Measurements from ENCODE around the gene RNF208. TPM values are rescaled to one million over a fixed set of nuclear protein-coding genes. Genes with fewer than 3 reads are reported as not detected.

RNF208 gene
- total RNA-seq, 4 donors from 2014 or later, result 3.7 to 10.2 (median 5.5) TPM

DNA sequence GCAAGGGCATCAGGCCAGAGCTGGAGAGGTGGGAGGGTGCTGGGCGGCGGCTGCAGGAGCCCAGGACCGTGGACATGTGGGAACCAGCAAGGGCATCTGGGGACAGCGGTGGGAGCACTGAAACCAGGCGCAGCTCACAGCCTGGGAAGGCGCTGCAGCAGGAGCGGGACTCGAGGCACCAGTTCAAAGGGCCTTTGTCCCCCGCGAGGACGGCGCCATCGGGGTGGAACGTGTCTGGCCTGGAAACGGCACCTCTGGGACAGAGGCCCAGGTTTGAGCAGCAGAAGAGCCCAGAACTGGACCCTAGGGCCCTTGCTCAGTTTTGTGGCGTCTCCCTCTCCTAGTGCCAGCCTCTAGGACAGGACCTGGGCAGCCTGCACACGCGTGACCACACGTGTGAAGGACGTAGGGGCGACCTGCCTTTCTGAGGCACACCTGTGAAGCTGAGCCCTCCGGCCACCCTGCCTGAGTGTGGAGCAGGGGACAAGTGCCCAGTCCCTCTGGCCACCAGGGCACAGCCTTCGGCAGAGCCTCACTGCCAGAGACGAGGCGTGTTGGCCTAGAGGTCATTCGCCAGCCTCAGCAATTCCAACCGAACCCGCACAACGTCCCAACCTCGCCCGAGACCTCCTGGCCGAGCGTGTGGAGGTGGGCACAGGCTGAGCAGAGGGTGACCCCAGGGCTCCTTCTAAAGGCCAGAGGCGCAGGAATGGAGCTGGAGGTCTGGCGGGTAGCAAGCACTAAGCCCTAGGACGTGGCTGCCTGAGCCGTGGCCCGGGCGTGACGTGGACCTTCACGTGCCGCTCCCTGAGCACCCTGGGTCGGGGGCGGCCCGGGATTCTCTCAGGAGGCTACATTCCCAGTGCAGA lies 48.0 kb downstream of the RNF208 start:
- intact Hi-C loops (cut with DNase I; ENCODE audit: low total_unique reads), result loop anchor here (2.0 kb wide), 1 partner anchor 57 kb away; the partner anchor contains the start of gene SLC34A3
- TF ChIP-seq, protein P1, sequence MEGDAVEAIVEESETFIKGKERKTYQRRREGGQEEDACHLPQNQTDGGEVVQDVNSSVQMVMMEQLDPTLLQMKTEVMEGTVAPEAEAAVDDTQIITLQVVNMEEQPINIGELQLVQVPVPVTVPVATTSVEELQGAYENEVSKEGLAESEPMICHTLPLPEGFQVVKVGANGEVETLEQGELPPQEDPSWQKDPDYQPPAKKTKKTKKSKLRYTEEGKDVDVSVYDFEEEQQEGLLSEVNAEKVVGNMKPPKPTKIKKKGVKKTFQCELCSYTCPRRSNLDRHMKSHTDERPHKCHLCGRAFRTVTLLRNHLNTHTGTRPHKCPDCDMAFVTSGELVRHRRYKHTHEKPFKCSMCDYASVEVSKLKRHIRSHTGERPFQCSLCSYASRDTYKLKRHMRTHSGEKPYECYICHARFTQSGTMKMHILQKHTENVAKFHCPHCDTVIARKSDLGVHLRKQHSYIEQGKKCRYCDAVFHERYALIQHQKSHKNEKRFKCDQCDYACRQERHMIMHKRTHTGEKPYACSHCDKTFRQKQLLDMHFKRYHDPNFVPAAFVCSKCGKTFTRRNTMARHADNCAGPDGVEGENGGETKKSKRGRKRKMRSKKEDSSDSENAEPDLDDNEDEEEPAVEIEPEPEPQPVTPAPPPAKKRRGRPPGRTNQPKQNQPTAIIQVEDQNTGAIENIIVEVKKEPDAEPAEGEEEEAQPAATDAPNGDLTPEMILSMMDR (IDR thresholded peaks at IDR 0.05), result no peak
- TF ChIP-seq POLR2A (IDR thresholded peaks at IDR 0.05), result no peak
- 65% methylated on average over 31 to 37 of the region's 45 CpGs for WGBS, 2 donors
- no peak overlapping the region for H3K4me3 ChIP-seq (ENCODE audit: low read depth, poor library complexity, severe bottlenecking)
- DNase-seq (ENCODE audit: low spot score in 2 of 2), result no peak

DNA sequence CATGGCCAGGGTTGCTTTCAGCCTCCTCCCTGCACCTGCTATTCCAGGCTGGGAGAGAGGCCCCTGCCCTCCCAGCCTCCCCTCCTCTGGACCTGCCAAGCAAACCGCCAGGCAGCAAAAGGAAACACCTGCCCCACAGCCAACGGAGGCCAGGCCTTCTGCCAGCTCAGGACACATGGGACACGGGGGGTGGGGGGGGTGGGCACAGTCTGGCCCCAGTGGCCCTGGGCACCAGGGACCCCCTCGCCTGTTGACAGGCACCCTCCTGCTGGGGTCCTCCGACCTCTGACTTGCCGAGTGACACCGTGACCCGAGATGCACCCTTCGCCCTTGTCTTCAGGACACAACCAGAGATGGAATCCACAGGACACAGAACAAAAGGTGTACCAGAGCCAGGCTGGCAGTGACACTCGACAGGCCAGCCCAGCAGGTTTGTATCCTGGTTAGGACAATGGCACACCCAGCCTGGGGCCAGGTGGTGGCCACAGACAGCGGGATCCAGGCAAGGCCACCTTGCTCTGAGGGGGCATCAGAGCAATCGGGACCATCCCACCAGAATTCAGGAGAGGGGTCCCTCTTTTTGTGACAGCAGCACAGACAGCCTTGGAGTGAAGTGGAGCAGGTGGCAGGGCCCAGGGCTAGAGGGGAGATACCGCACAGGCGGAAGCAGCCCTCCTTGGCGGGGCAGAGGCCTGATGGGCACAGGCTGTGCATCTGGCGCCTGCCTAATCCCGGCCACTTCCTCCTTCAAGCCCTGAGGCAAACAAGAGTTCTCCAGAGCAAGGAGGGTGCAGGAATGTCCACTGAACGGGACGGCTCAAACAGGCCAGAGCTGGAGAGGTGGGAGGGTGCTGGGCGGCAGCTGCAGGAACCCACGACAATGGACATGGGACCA lies 48.9 kb downstream of the RNF208 start:
- H3K4me3 ChIP-seq (ENCODE audit: low read depth, poor library complexity, severe bottlenecking), result no peak overlapping the region
- intact Hi-C loops (cut with DNase I; ENCODE audit: low total_unique reads), result no loop called here
- WGBS, 2 donors, result 45 to 46% methylated on average over 15 to 21 of the region's 21 CpGs
- DNase-seq (ENCODE audit: low spot score in 2 of 2), result no peak
- TF ChIP-seq, protein P1 (IDR thresholded peaks at IDR 0.05), result no peak
- TF ChIP-seq POLR2A (IDR thresholded peaks at IDR 0.05), result no peak

DNA sequence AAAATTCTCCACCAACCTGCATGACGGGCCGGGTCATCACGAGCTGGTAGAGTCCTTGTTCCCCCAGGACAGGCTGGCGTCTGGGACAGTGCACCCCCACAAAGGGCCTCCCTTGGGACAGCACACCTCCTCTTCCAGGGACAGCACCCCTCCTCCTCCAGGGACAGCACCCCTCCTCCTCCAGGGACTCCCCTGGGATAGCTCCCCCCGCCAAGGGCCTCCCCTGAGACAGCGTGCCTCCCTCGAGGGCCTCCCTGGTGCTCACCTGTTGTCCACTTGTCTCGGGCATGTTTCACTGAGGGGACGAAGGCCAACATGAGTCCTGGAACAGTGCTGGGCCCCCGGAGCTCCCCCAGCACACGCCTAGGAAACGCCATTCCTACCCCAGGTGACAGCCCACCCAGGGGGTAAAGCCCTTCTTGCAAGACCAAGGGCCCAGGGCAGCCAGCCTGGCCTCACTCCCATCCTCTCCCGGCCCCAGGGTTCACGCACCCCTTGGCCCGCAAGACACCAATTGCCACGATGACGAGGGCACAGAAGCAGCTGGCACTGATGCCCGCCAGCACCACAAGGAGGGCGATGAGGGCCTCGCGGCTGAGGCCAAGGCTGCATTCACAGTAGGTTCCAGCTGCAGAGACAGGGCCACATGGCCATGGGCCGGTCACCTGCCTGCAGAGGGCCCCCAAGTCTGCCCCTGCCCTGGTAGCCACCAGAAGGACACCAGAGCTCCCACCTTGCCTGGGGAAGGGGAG lies 50.7 kb downstream of the RNF208 start:
- H3K4me3 ChIP-seq (ENCODE audit: low read depth, poor library complexity, severe bottlenecking), result no peak overlapping the region
- TF ChIP-seq, protein P1 (IDR thresholded peaks at IDR 0.05), result no peak
- no peak for TF ChIP-seq POLR2A (IDR thresholded peaks at IDR 0.05)
- intact Hi-C loops (cut with DNase I; ENCODE audit: low total_unique reads), result no loop called here
- DNase-seq (ENCODE audit: low spot score in 2 of 2), result no peak
- 68 to 78% methylated on average over 17 to 22 of the region's 22 CpGs for WGBS, 2 donors

DNA sequence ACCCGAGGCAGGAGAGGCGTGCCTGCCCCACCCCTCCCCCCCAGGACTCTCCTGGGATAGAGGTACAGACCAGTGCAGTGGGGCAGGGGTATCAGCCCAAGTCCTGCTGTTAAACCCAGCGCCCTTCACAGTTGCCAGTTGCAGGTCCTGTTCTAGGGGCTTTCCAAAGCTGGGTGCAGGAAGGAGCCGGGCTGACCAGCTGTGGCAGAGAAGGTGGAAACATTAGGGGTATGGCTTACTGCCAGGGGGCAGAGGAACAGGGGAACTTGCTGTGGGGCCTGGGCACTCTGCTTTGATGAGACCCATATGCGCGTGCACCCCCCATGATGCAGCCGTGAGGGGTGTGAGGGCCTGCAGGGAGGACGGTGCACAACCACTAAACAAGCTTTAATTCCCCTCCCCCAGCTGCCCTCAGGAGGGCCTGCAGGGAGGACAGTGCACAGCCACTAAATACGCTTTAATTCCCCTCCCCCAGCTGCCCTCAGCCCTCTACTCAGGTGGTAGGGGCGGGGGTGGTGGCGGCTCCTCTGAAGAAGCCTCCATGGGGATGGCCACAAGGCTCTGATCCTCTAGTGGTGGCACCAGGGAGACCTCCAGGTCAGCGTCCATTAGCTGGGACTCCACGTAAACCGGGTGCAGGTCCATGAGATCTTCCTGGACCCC lies 51.4 kb downstream of the RNF208 start:
- H3K4me3 ChIP-seq (ENCODE audit: low read depth, poor library complexity, severe bottlenecking), result no peak overlapping the region
- WGBS, 2 donors, result 49 to 50% methylated on average over 12 to 13 of the region's 14 CpGs
- no peak for DNase-seq (ENCODE audit: low spot score in 2 of 2)
- intact Hi-C loops (cut with DNase I; ENCODE audit: low total_unique reads), result no loop called here
- TF ChIP-seq, protein P1 (IDR thresholded peaks at IDR 0.05), result no peak
- no peak for TF ChIP-seq POLR2A (IDR thresholded peaks at IDR 0.05)

Other genes with a start within 250 kb of the RNF208 start
- 10 to 100 TPM in 3 of 4 donors, 1 to 10 TPM in 1; 9.7 to 75.3 (median 14.8) TPM for gene PTGDS, start 244.7 kb downstream of the RNF208 start, total RNA-seq
- under 1 TPM in 2 of 4 donors, not detected in 2; 0.36 to 0.37 TPM for gene LCNL1, start 239.2 kb downstream of the RNF208 start, total RNA-seq
- 10 to 100 TPM; 38.7 to 75.8 (median 58.2) TPM for gene PAXX, start 229.8 kb downstream of the RNF208 start, total RNA-seq
- gene CLIC3, start 225.7 kb downstream of the RNF208 start, total RNA-seq, result 100 to 1,000 TPM; 114 to 328 (median 163) TPM
- gene ABCA2, start 194.0 kb downstream of the RNF208 start, total RNA-seq, result 10 to 100 TPM; 18.2 to 27.6 (median 23.7) TPM
- under 1 TPM in 2 of 4 donors, not detected in 2; 0.22 to 0.39 TPM for gene FUT7, start 190.2 kb downstream of the RNF208 start, total RNA-seq
- 10 to 100 TPM; 29.1 to 63.9 (median 56.1) TPM for gene NPDC1, start 176.1 kb downstream of the RNF208 start, total RNA-seq
- gene ENTPD2, start 168.2 kb downstream of the RNF208 start, total RNA-seq, result 10 to 100 TPM; 10.1 to 14.7 (median 12.1) TPM
- 10 to 100 TPM in 2 of 4 donors, 1 to 10 TPM in 2; 5.7 to 25.6 (median 13.7) TPM for gene SAPCD2, start 151.7 kb downstream of the RNF208 start, total RNA-seq
- 10 to 100 TPM in 1 of 4 donors, 1 to 10 TPM in 3; 6.6 to 13.7 (median 7.9) TPM for gene UAP1L1, start 144.7 kb downstream of the RNF208 start, total RNA-seq
- gene MAN1B1, start 135.3 kb downstream of the RNF208 start, total RNA-seq, result 10 to 100 TPM; 57.7 to 81.0 (median 61.8) TPM
- gene DPP7, start 107.5 kb downstream of the RNF208 start, total RNA-seq, result 100 to 1,000 TPM; 123 to 144 (median 138) TPM
- 1 to 10 TPM in 1 of 4 donors, under 1 TPM in 2, not detected in 1; 0.10 to 2.4 (median 0.49) TPM for gene GRIN1, start 83.1 kb downstream of the RNF208 start, total RNA-seq
- gene LRRC26, start 52.2 kb downstream of the RNF208 start, total RNA-seq, result 10 to 100 TPM in 3 of 4 donors, 1 to 10 TPM in 1; 4.1 to 29.0 (median 21.3) TPM
- gene TMEM210, start 50.2 kb downstream of the RNF208 start, total RNA-seq, result not detected
- gene ANAPC2, start 33.7 kb downstream of the RNF208 start, total RNA-seq, result 10 to 100 TPM; 26.2 to 69.3 (median 30.5) TPM
- 100 to 1,000 TPM in 2 of 4 donors, 10 to 100 TPM in 2; 79.2 to 112 (median 93.1) TPM for gene SSNA1, start 33.6 kb downstream of the RNF208 start, total RNA-seq
- 10 to 100 TPM; 27.6 to 34.2 (median 29.1) TPM for gene TPRN, start 21.5 kb downstream of the RNF208 start, total RNA-seq
- gene TMEM203, start 16.6 kb downstream of the RNF208 start, total RNA-seq, result 10 to 100 TPM; 45.7 to 60.7 (median 49.4) TPM
- 10 to 100 TPM in 3 of 4 donors, 1 to 10 TPM in 1; 8.1 to 18.6 (median 11.6) TPM for gene NDOR1, start 16.5 kb downstream of the RNF208 start, total RNA-seq
- 100 to 1,000 TPM in 1 of 4 donors, 10 to 100 TPM in 3; 40.2 to 119 (median 67.6) TPM for gene CYSRT1, start 2.9 kb upstream of the RNF208 start, total RNA-seq
- gene RNF224, start 5.3 kb upstream of the RNF208 start, total RNA-seq, result 1 to 10 TPM in 2 of 4 donors, under 1 TPM in 1, not detected in 1; 0.25 to 3.2 (median 2.4) TPM
- 1 to 10 TPM in 1 of 4 donors, not detected in 3; 1.6 TPM for gene SLC34A3, start 8.7 kb upstream of the RNF208 start, total RNA-seq
- 100 to 1,000 TPM; 317 to 604 (median 408) TPM for gene TUBB4B, start 19.0 kb upstream of the RNF208 start, total RNA-seq
- gene STPG3, start 29.0 kb upstream of the RNF208 start, total RNA-seq, result not detected
- 10 to 100 TPM; 40.7 to 52.7 (median 49.9) TPM for gene NELFB, start 33.1 kb upstream of the RNF208 start, total RNA-seq
- gene TOR4A, start 55.5 kb upstream of the RNF208 start, total RNA-seq, result 1 to 10 TPM; 4.9 to 7.4 (median 5.6) TPM
- 10 to 100 TPM; 28.5 to 49.2 (median 41.0) TPM for gene NRARP, start 80.0 kb upstream of the RNF208 start, total RNA-seq
- gene EXD3, start 200.9 kb upstream of the RNF208 start, total RNA-seq, result 10 to 100 TPM; 13.8 to 25.7 (median 17.7) TPM
- 1 to 10 TPM; 3.1 to 5.6 (median 4.4) TPM for gene NOXA1, start 201.2 kb upstream of the RNF208 start, total RNA-seq
- gene ENTPD8, start 219.1 kb upstream of the RNF208 start, total RNA-seq, result not detected
- gene NSMF, start 237.1 kb upstream of the RNF208 start, total RNA-seq, result 10 to 100 TPM; 18.6 to 41.8 (median 24.3) TPM